ENCODE results near the gene TADA3.
A peak's percentile ranks its signal among the peaks of the same experiment; 100 is the strongest.

Gene TADA3

DNA sequence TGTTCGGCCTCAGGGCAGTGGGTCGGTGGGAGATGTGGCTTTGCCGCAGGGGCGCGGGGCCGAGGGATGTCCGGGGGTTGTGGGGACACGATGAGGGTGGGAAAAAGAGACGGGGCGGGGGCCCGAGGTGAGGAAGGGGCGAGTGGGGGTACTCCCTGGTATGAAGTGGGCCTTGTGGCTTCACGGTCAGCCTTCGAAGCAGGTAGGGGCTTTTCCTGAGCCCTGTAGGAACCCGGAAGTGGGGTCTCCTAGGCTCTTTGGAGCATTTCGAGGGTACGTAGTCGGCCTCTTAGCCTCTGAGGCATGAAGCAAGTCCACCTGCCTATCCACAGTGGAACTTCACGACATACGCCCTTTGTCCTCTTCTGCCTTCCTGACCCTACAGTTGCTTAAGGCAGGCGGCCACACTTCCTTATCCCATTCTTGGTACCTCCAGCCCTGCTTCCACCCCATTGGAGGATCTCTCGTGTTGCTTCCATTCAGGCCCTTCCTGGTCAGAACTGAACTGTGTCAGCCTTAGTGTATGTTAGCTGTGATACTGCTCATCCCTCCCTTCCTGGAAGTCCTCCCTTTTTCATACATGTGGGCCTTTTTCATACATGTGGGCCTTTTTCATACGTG is 998 bp upstream of the TADA3 start:
- H3K4me3 ChIP-seq (ENCODE audit: low read depth, low read length): peak overlapping the region; percentile 91
- in situ Hi-C loops (cut with HindIII; ENCODE audit: low sequenced_read_pairs): no loop called here
- no peak for TF ChIP-seq CTCF (IDR thresholded peaks at IDR 0.05; ENCODE audit: low read depth, low read length)
- peak; percentile 27 for DNase-seq (ENCODE audit: low read depth, low spot score)

DNA sequence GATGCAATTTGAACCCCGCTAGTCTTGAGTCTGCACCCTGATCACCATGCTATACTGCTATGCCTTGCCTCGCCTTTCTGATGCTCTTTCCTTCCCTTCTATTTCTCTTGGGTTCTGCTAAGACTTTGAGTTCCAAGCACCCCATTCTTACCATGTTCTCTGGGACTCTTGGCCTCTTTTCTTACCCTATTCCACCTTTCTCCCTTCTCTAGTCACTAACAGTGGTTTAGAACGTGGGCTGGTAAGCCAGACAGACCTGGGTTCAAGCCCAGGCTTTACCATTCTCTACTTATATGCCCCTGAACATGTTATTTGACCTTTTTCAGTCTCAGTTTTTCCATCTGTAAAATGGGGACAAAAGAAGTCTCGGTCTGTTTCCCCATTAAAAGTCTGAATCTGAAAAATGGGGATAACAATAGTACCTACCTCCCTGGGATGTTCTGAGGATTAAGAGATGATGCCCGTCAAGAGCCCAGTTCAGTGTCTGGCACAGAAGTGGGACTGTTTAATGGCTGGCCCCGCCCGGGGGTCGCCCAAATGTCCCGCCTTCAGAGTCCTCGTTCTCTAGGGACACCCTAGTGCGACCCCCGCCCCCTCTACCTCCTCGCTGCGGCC is 376 bp downstream of the TADA3 start:
- TF ChIP-seq CTCF (IDR thresholded peaks at IDR 0.05; ENCODE audit: low read depth, low read length): no peak
- H3K4me3 ChIP-seq (ENCODE audit: low read depth, low read length): peak overlapping the region; percentile 91
- in situ Hi-C loops (cut with HindIII; ENCODE audit: low sequenced_read_pairs): no loop called here
- DNase-seq (ENCODE audit: low read depth, low spot score): no peak

DNA sequence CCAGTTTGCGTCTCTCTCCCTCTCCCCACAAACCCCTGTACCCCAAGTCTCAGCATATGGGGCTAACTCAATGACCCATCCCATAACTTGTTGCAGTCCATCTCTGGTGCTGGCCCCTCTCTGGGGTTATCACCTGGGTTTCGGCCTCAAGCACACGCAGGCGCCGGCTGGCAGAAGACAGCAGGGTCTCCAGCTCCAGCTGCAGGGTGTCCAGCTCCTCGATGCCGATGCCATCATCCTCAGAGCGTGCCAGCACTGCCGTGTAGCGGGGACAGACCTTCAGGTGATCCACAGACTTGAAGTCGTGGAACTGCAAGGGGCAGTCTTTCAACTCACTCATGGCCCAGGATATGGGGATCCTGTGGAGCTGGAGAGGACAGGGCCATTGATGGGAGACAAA is 1.1 kb downstream of the TADA3 start:
- in situ Hi-C loops (cut with HindIII; ENCODE audit: low sequenced_read_pairs): no loop called here
- no peak for DNase-seq (ENCODE audit: low read depth, low spot score)
- TF ChIP-seq CTCF (IDR thresholded peaks at IDR 0.05; ENCODE audit: low read depth, low read length): no peak
- H3K4me3 ChIP-seq (ENCODE audit: low read depth, low read length): no peak overlapping the region

GRCh38 chr3:9787714-9788113 is 4.6 kb downstream of the TADA3 start:
- no peak for TF ChIP-seq CTCF (IDR thresholded peaks at IDR 0.05; ENCODE audit: low read depth, low read length)
- no peak for DNase-seq (ENCODE audit: low read depth, low spot score)
- no peak overlapping the region for H3K4me3 ChIP-seq (ENCODE audit: low read depth, low read length)
- in situ Hi-C loops (cut with HindIII; ENCODE audit: low sequenced_read_pairs): no loop called here

DNA sequence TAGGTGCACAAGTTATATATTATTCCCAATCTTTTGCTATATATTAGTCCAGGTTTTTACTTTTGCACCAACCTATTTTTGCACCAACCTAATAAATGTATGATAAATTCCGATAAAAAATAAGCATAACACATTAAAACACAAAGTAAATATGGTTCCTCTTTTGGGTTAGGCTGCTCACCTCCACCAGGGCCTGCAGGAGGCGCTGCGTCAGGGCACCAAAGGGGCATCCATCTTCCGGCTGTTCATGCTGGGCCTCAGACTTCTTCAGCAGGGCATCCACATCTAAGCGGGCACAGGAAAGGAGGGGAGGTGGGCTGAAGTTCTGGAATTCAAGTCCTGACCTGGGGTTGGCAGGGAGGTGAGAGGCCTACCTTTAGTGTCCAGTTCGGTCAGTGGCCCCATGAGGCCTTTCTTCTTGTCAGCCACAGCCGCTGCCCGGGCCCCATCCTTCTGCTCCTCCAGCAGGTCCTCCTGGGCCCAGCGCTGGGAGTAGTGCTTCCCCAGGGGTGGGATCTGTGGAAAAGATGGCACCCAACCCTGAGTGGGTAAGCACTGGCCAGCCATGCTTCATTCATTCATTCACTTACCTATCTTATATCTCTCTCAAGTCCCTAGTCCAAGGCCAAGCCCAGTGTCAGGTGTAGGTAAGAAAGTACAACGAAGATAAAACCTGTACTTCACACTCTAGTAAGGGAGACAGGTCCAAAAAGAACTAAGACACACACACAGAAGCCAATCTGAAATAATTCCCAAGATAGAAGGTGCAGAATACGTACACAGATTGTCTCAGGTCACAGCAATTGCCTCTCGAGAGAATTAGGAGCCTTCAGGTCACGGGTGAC is 5.2 kb downstream of the TADA3 start:
- no peak overlapping the region for H3K4me3 ChIP-seq (ENCODE audit: low read depth, low read length)
- no peak for DNase-seq (ENCODE audit: low read depth, low spot score)
- TF ChIP-seq CTCF (IDR thresholded peaks at IDR 0.05; ENCODE audit: low read depth, low read length): peak; percentile 49
- in situ Hi-C loops (cut with HindIII; ENCODE audit: low sequenced_read_pairs): no loop called here

DNA sequence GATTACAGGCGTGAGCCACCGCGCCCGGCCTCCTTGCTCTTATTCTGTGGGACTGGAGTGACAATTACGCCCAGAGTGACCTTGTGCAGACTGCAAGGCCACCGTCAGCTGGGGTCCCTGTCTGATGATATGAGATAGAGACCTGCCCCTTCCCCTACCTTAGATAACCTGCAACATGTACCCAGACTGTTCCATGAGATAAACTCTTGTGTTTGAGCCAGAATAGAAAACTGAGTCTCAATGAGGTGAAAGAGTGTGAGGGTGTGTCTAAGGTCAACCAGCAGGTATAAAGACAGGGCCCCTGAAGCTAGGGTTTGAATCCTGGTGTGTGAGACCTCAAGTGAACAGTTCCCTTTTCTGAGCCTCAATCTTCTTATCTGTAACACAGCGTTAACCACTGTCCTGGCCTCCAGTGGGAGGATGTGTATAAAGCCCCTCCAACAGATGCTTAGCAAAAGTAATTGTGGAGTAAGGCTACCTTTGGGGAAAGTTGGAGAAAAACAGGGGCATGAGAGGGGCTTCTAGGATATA is 6.0 kb downstream of the TADA3 start:
- DNase-seq (ENCODE audit: low read depth, low spot score): no peak
- in situ Hi-C loops (cut with HindIII; ENCODE audit: low sequenced_read_pairs): no loop called here
- H3K4me3 ChIP-seq (ENCODE audit: low read depth, low read length): no peak overlapping the region
- no peak for TF ChIP-seq CTCF (IDR thresholded peaks at IDR 0.05; ENCODE audit: low read depth, low read length)
